NCI-H748 treated with DMSO at 0.1 percent for 48 hours (cell line): ENCODE measurements around the gene DSG3.
"Not testable (repeated sequence)": the region's sequence is repeated elsewhere in the genome, so short reads cannot be mapped to it uniquely, and the experiment has no call there.

Experiments
- DNase-seq: peaks from one replicate; lab custom pipeline; 2025; lab: John Stamatoyannopoulos, UW

The DSG3 gene

DNA sequence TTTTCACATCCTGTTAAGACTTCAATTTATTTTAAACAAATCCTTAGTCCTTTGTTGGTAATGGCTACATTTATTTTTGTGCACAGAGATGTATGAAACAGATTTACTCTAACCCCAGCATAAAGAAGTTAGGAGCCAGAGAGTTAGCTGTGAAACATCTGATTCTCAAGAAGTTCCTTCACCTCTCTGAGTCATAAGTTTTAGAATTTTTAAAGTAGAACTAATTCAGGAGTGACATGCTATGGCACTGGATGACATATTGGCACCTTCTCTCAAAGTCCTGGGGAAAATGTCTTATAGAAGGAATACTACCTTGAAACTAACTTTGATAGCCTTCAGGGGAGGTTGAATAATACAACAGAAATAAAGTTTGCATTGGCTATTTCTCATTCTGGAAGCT lies 44.0 kb downstream of the DSG3 start:
- DNase-seq, result no peak

DNA sequence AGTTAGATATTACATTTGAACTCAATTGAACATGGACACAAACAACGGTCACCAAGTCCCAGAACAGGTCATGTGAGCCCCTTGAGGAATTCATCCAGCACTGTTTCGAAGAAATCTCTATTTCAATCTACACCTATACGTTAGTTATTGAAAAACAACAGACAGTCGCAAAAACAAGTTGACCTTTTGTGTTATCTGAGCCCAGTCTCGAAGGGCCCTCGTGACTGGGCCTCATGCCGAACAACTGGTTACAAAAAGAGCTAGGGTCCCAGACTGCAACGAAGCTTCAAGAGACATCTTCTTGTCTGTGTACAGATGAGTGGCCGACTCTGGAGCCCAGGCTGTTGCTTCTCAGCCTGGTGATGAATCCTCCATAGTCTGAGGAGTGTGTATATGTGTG lies 45.1 kb downstream of the DSG3 start:
- no peak for DNase-seq

DNA sequence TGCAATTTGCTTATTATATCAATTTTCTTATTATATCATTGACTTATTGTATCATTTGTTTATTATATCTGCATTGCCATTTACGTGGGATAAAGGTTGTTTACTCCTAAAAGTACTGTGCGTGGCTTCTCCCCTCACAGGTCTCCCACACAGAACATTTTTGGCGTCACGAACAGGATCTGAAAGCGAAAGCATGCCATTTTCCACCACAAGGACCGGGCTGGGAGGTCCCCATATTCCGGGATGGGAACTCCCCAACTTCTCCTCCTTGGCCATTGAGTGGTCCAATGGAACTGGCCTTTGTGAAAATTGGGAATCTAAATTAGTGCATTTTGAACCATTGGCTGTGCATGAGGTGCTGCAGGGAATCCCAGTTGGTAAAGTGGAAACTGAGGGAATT lies 45.6 kb downstream of the DSG3 start:
- DNase-seq, result no peak

DNA sequence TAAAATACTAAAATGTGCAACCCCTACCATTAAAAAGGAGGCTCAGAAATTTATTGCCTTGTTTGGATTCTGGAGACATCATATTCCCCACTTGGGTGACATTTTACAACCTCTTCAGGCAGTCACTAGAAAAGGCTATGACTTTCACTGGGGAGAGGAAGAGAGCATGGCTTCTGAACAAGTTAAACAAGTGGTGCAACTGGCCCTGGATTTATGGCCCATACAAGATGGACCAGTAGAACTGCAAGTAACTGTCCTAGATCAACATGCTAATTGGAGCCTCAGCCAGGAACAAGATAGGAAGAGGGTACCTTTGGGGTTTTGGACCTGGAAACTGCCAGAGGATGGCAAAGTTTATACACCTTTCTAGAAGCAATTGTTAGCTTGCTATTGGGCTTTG lies 46.4 kb downstream of the DSG3 start:
- DNase-seq, result no peak

DNA sequence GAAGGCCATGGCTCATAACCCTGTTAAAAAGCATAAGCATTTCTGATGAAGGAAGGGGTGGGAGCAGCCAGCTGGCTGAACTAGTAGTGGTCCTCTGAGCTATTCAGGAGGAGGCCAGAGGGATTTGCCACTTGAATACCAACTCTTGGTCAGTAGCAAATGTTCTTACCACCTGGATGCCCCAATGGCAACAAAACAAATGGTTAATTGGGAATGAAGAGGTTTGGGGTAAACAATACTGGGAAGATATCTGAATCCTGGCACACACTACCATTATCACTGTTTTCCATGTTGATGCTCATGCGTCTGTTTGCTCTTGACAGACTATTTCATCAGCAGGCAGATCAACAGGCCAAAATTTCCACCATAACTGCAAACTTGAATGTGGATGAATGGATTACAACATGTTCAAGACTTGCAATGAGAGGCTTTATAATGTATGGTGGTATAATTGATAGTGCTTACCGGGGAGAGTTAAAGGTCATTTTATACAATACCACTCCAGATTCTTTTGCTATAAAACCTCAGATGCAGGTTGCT lies 47.2 kb downstream of the DSG3 start:
- not testable (repeated sequence) for DNase-seq

DNA sequence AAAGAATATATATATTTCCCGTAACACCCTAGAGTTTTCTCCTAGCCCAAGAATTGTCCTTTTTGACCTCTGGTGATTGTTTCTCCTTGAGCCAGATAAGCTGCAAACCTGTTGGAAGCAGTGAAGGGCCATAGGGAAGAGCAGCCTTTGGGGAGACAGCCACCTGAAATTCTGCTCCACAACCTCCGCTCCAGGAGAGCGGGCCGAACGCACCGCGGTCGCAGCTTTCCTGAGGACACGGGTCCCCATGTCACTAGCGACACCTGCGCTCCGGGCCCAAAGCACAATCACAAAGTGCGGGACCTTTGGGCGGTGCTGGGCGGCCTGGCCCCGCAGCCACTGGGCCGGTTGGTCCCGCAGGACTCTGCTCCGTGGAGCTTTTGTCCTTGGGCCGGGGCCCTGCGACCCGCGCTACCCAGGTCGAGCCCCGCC lies 49.9 kb downstream of the DSG3 start:
- DNase-seq, result no peak

DNA sequence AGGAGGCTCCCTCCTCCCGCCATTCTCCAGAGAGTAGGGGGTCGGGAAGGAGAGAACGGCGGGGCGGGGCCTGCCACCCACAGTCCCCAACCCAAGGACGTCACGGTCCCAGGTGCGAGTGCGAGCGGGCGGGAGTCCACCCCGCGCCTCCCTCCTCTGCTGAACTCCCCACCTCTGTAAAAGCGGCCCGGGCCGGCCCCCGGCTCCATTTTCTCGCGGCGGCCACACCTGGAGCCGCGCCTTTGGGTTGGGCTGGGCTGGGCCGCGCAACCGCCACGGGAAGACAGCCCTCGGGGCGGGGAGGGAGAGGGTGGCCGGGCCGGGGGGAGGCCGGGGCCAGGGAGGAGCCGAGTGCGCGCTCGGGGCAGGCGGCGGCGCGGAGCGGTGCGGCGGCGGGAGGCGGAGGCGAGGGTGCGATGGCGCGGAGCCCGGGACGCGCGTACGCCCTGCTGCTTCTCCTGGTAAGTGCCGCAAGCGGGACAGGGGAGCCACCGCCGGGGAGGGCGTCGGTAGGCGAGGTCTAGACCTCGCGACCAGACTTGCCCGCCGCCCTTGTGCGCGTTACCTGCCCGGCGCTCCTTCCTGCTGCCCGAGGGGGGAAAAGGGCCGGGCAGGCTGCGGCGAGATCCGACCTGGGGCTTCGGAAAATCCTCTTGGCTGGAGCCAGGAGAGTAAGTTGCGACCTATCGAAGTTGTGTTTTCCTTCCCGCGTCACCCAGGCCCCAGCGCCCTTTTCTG lies 50.5 kb downstream of the DSG3 start, which contains the start of gene DSG2:
DSG2 (plus strand) TSS at position 342 of the 738 bp plus-strand sequence; CDS start at position 417, 75 bp downstream.
- no peak for DNase-seq

DNA sequence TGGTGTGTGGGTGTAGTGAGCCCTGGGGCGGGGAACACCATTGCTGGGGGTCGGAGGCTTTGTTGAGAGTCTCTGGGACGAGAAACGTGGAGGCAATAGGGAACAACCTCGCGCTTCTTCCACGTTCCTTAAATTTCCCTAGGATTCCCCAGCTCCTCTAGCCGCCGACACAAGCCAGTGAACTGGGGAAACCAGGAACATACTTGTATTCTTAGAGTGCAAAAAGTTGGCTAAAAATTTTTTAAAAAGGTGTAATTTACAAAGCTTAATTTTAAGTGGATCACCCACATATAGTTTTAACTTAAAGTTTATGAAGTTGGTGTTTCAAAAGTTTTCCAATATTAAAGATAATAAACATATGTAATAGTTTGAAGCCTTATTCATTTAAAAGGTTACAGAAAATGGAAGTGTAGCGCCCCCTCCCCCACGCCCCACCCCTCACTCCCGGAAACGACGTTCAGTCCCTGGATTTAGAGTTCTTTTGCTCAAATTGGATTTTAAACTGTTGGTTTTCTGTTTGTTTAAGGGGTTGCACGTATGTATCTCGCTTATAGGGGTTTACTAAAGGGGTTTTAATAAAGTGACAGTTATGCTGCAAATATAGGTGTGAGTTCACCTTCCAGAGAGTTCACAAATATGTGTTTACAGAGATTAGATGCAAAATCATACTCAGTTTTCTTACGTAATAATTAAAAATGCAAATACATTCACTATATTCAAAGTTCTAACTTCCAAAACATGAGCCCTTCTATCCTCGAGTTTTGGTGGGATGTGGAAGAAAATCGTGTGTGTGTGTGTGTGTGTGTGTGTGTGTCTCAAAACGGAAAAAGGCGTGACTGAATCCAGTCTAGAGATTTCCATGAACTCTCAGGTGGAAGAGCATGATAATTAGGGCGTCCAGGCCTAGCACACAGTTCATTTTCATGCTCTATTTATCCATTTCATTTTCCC lies 51.3 kb downstream of the DSG3 start:
- no peak for DNase-seq

DNA sequence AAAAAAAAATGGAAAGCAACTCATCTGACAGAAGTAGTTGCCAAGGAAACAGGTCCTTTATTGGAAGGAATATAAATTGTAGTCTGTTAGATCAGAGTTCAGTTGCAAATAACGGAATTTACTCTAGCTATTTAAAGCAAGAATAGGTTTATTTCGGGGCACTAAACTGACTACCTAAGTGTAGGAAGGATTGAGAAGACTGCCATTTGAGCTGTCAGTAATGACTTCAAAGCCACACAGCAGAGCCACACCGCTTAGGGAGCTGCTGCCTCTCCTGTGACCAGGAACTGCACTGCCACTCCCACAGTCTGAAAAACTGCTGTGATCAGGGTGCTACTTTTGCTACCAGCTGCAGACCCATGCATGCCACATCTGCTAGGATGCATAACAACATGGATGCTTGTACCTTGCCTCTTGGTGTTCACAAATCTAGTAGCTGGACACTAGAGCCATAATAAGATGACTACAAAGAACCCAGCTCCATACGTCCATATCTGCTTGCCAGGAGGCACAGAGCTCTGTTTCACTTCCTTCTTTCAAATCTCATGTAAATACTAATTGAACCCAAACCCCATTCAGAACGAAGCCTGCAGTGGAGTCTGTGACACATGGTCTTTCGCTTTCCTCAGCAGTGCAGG lies 52.6 kb downstream of the DSG3 start:
- DNase-seq, result no peak

DNA sequence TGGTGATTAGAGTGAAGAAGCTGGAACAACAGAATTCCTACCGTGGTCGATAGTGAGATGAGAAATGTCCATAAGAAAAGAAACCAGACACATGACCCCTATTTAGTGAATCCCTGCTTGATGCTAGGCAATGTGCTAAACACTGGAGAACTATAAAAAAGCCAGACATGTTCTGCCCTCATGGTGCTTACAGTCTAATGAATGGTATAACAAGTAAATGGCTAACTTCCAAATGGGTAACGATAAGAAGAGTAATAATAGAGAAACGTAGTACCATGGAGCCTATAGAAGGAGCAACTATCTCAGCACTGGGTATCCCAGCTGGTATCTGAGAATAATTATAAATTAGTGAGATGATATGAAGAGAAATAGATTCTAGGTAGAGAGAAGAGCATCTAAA lies 55.5 kb downstream of the DSG3 start:
- no peak for DNase-seq

DNA sequence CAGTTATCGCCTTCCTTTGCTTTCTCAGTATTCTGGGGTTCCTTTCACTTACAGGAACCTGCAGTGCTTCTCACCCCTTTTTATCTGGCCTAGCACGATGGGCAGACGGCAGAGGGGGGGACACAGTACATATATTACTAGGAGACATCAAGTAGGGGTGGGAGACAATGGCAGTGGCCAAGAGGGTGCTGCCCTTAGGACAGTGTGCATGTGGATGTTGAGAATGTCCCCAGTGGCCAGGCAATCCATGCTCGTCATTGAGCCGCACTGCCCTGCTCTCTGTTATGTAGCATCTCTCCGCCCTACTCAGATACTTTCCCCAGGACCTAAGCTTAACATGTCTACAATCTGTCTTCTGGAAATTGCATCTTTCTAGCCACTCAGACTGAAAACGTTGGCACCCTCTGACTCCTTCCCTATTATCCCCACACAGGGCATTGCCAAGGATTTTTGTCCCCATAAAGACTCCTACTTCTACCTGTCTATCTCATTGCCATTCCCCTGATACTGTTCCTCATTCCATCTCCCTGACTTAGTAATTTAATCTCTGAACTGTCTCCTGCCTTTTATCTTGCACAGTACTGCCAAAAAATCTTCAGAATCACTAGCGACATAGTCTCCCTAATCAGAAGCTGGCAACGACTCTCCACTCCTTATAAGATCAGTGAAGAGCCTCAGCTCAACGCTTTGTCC lies 57.1 kb downstream of the DSG3 start:
- no peak for DNase-seq

DNA sequence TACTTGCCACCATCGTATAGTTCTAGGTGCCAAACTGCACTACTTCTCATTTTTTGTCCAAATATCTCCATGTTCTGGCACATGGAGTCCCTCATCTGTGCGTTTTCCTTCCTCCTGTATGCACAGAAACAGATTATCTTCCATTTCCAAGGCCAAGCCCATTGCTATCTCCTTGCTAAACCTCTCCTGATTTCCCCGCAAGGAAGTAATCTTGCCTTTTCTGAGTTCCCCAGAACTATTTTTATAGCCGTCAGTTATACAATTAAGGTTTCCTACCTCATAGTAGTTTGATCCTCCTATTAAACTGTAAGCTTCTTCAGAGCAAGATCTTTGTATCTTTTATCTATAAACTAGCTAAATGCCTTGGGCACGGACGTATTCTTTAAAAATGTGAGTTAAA lies 57.6 kb downstream of the DSG3 start:
- DNase-seq, result no peak

DNA sequence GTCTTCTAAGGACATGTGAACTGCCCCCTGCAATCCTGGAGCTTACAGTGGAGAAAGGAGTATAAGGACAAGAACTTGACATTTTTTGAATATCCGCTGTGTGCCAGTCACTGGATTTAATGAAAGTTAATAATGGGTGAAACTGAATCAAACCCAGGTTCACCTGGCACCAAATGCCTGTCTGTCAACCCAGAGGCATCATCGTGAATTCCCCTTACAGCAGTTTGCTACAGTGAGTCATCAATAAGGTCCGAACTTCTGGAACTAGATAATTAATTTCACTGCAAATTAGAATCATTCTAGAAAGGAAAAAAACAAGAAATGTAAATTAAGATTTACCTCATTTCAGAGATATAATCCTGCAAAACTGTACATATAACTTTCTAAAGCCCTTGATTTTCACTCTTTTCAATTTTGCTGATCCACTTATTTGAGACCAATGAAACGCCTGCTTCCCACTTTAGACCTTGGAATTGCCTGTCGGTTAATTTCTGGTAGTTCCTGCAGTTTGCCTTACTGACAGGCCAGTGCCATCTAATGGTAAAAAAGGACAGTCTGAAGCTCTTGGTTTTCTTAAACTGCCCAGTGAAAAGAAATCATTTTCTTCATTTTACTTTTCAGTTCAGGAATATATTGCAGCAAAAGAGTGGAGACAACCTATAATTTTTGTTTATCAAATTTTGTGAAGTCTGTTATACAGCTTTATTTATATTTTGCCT lies 58.6 kb downstream of the DSG3 start:
- no peak for DNase-seq

DNA sequence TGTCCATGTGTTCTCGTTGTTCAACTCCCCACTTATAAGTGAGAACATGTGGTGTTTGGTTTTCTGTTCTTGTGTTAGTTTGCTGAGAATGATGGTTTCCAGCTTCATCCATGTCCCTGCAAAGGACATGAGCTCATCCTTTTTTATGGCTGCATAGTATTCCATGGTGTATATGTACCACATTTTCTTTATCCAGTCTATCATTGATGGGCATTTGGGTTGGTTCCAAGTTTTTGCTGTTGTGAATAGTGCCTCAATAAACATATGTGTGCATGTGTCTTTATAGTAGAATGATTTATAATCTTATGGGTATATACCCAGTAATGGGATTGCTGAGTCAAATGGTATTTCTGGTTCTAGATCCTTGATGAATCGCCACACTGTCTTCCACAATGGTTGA lies 59.6 kb downstream of the DSG3 start:
- not testable (repeated sequence) for DNase-seq

DNA sequence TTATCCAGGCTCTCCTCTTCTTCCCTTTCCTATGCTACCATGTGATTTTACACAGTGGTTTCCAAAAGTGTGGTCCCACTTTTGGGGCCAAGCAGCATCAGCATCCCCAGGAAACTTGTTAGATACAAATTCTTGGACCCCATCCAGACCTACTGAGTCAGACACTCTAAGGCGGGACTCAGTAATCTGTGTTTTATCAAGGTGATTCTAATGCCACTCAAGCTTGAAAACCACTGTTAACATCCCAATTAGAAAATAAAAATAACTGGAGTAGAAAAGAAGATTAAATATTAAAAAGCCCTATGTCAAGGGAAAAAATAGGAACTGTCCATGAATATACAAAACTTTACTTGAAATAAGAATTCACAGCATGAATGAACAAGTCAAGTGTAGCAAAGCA lies 61.2 kb downstream of the DSG3 start:
- DNase-seq, result no peak

DNA sequence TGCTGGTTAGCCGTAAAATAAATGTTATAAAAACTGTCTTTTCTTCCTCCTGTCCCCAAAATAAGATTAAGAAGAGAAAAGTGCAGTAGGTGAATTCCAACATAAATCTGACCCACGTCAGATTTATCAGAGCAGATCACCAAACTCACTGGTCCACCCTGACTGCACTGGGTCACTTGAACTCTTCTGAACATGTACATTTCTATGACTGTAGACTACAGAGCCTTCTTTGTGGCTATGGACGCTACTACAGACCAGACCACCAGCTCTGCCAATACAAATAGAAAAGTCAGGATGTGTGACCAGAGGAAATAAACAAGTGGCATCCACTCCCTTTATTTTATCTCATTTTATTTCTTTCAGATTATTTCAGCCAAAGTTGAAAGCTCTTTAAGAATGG lies 62.0 kb downstream of the DSG3 start:
- no peak for DNase-seq

DNA sequence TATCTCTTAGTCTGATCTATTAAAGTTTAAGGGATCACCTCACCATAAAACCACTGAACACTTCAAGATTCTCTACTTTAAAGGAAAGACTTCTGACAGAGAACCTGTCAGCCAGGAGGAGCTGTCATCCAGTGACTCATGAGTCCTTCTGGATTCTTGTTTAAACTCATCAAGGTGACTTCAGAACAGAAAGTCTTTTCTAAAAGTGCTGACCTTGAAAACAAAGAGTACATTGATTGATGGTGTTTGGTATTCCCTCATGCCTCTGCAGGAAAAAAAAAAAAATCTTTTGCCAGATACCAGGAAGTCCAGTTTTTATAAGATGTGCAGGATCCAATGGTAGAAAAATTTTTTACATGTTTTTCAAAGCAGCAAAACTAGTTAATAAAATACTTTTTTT lies 62.8 kb downstream of the DSG3 start:
- DNase-seq, result no peak

DNA sequence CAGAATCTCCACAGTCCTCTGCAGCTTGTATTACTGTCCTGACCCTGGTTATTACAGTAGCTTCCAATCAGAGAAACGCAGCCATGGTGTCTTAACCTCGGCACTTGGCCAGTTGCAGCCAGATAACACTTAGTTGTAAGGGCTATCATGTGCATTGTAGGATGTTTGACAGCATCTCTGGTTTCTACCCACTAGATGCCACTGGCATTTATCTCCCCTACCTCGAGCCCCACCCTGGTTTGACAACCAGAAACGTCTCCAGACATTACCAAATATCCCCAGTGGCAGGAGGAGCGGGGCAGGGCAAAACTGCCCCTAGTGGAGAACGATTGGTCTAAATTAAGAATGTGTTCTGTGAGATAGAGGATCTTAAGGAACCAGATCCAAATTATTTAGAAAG lies 63.6 kb downstream of the DSG3 start:
- no peak for DNase-seq

DNA sequence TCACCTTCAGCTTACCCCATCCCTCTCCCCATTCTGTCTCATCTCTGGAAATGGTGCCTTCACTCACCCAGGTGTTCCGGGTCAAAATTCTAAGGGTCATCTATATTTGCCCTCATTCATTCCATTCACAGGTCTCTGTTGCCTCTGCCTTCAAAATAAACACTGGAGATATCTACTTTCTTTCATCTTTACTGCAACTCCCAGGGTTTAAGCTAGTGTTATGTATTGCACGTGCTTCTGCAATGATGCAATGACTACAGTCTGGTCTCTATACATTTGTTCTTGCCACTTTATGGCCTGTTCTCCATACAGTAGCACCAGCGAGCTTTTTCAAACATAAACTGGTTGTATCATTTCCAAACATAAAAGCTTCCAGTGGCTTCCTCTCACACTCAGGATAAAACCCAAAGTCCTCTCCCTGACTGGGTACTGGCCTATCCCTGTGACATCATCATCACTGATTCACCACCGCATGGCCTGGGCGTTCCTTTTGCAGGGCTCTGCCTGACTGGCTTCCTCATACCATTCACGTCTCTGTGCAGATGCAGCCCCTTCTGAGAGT lies 64.7 kb downstream of the DSG3 start:
- DNase-seq, result no peak

DNA sequence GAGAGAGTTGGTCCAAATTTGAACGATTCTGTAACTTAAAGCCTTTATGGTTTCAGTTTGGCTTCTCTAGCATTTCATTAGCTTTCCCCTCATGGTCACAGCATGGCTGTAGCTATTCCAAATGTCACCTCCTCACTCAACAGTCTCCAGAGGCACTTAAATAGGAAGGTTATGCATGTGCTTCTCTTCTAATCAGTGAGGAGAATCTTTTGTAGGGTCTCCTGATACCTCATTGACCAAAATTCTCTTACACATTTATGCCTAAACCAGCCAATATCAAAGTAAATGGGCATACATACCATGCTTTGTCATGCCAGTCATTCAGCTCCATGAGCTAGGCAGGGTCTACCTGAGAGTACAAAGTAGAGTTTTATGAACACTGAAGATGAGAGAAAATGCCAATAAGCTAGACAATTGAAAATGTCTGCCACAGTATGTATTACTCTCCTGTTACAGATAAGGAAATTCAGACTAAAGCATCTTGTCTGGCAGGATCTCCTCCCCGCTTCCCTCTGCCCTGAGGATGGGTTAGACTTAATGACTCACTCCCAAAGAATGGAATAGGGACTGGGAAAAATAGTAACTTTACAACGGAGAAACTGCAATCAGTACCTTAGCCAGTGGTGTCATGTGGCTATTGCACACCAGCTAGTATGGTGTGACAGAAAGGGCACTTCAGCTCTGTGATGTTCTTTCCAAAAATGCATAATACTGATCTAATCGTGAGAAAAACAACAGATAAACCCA lies 65.8 kb downstream of the DSG3 start:
- no peak for DNase-seq
